ENCODE measurements around the gene UQCC2. TPM values are rescaled to one million over a fixed set of nuclear protein-coding genes. Genes with fewer than 3 reads are reported as not detected.

UQCC2 gene
- total and polyA plus RNA-seq, 4 donors: 6.8 to 75.9 (median 22.4) TPM

DNA sequence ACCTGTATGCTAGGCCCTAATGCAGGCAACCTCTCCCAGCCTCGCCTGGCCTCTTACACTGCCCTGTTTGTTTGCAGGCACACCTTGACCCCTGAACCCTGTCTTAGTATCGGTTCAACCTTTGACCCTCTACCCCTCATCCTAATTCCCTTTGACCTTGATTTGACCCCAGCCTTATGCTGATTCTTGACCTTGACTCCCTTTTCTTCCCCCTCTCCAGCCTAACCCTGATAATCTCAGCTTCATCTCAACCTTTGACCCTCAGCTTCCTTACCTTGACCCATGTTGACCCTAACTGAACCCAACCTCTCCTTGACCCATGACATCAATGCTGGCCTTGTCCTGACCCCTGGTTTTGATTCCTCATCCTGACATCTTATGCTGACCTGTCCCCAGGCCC, 33.8 kb downstream of the UQCC2 start:
- no peaks in the 10 kb centered on the region for H3K36me3 ChIP-seq (ENCODE audit: control insufficient read depth in 4 of 4, insufficient read depth in 3 of 4, low read depth in 1 of 4, low read length in 3 of 4)
- no peak overlapping the region for H3K27ac ChIP-seq (ENCODE audit: low read depth in 1 of 2, low read length in 2 of 2)
- TF ChIP-seq, protein P1, sequence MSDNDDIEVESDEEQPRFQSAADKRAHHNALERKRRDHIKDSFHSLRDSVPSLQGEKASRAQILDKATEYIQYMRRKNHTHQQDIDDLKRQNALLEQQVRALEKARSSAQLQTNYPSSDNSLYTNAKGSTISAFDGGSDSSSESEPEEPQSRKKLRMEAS (IDR thresholded peaks at IDR 0.05): no peak
- peak; percentile 90 for TF ChIP-seq NR2F2 (IDR thresholded peaks at IDR 0.05)
- TF ChIP-seq, protein P2, sequence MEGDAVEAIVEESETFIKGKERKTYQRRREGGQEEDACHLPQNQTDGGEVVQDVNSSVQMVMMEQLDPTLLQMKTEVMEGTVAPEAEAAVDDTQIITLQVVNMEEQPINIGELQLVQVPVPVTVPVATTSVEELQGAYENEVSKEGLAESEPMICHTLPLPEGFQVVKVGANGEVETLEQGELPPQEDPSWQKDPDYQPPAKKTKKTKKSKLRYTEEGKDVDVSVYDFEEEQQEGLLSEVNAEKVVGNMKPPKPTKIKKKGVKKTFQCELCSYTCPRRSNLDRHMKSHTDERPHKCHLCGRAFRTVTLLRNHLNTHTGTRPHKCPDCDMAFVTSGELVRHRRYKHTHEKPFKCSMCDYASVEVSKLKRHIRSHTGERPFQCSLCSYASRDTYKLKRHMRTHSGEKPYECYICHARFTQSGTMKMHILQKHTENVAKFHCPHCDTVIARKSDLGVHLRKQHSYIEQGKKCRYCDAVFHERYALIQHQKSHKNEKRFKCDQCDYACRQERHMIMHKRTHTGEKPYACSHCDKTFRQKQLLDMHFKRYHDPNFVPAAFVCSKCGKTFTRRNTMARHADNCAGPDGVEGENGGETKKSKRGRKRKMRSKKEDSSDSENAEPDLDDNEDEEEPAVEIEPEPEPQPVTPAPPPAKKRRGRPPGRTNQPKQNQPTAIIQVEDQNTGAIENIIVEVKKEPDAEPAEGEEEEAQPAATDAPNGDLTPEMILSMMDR (IDR thresholded peaks at IDR 0.05; ENCODE audit: low read depth, low read length, missing input control): no peak
- TF ChIP-seq, protein P3, sequence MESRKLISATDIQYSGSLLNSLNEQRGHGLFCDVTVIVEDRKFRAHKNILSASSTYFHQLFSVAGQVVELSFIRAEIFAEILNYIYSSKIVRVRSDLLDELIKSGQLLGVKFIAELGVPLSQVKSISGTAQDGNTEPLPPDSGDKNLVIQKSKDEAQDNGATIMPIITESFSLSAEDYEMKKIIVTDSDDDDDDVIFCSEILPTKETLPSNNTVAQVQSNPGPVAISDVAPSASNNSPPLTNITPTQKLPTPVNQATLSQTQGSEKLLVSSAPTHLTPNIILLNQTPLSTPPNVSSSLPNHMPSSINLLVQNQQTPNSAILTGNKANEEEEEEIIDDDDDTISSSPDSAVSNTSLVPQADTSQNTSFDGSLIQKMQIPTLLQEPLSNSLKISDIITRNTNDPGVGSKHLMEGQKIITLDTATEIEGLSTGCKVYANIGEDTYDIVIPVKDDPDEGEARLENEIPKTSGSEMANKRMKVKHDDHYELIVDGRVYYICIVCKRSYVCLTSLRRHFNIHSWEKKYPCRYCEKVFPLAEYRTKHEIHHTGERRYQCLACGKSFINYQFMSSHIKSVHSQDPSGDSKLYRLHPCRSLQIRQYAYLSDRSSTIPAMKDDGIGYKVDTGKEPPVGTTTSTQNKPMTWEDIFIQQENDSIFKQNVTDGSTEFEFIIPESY (IDR thresholded peaks at IDR 0.05): no peak
- TF ChIP-seq FOXA2 (IDR thresholded peaks at IDR 0.05): no peak
- no peaks in the 10 kb centered on the region for H3K4me1 ChIP-seq (ENCODE audit: control insufficient read depth in 4 of 4, insufficient read depth in 4 of 4, low read length in 3 of 4)
- H3K9ac ChIP-seq (ENCODE audit: low read depth in 1 of 2, low read length in 2 of 2): no peak overlapping the region
- no peaks in the 10 kb centered on the region for H3K9me3 ChIP-seq (ENCODE audit: control insufficient read depth in 4 of 4, low read length in 3 of 4)
- no peak for DNase-seq (ENCODE audit: low spot score)
- WGBS: 87% methylated on average over 2 of the region's 2 CpGs
- H3K27me3 ChIP-seq (ENCODE audit: control insufficient read depth in 4 of 4, insufficient read depth in 4 of 4, low read length in 3 of 4): no peaks in the 10 kb centered on the region
- no peak overlapping the region for H3K4me3 ChIP-seq (ENCODE audit: low read depth in 1 of 3, low read length in 3 of 3)

DNA sequence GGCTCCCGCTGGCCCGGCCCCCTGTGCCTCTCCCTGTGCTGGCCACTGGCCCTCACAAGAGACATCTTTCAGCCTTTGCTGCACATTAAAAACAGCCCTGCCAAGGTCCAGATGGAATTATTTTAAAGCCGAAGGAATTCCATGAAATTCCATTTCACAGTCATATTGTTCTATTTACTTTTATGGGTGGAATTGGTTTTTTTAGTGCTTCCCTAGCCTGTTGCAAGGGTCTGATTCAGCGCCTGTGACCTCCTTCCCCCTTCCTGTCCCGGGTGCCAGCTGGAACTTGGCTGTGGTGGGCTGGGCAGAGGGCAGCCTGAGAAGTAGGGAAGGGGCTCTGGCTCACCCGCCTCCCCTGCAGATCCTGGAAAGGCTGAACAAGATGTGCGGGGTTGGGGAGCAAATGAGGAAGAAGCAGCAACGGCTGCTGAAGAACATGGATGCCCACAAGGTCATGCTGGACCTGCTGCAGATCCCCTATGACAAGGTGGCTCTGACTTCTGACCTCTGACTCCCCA, 34.3 kb downstream of the UQCC2 start:
- H3K36me3 ChIP-seq (ENCODE audit: control insufficient read depth in 4 of 4, insufficient read depth in 3 of 4, low read depth in 1 of 4, low read length in 3 of 4): no peaks in the 10 kb centered on the region
- WGBS: 87% methylated on average over 8 of the region's 8 CpGs
- TF ChIP-seq, protein P4, sequence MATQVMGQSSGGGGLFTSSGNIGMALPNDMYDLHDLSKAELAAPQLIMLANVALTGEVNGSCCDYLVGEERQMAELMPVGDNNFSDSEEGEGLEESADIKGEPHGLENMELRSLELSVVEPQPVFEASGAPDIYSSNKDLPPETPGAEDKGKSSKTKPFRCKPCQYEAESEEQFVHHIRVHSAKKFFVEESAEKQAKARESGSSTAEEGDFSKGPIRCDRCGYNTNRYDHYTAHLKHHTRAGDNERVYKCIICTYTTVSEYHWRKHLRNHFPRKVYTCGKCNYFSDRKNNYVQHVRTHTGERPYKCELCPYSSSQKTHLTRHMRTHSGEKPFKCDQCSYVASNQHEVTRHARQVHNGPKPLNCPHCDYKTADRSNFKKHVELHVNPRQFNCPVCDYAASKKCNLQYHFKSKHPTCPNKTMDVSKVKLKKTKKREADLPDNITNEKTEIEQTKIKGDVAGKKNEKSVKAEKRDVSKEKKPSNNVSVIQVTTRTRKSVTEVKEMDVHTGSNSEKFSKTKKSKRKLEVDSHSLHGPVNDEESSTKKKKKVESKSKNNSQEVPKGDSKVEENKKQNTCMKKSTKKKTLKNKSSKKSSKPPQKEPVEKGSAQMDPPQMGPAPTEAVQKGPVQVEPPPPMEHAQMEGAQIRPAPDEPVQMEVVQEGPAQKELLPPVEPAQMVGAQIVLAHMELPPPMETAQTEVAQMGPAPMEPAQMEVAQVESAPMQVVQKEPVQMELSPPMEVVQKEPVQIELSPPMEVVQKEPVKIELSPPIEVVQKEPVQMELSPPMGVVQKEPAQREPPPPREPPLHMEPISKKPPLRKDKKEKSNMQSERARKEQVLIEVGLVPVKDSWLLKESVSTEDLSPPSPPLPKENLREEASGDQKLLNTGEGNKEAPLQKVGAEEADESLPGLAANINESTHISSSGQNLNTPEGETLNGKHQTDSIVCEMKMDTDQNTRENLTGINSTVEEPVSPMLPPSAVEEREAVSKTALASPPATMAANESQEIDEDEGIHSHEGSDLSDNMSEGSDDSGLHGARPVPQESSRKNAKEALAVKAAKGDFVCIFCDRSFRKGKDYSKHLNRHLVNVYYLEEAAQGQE (IDR thresholded peaks at IDR 0.05): no peak
- TF ChIP-seq SP1 (IDR thresholded peaks at IDR 0.05) (no peak), TAF1 (conservative IDR thresholded peaks at IDR 0.05) (no peak), FOXA2 (IDR thresholded peaks at IDR 0.05) (no peak), GABPA (IDR thresholded peaks at IDR 0.05 in 1 of 2, conservative IDR thresholded peaks at IDR 0.05 in 1 of 2) (no peak)
- TF ChIP-seq, protein P2 (IDR thresholded peaks at IDR 0.05; ENCODE audit: low read depth, low read length, missing input control): no peak
- H3K27me3 ChIP-seq (ENCODE audit: control insufficient read depth in 4 of 4, insufficient read depth in 4 of 4, low read length in 3 of 4): no peaks in the 10 kb centered on the region
- H3K4me3 ChIP-seq (ENCODE audit: low read depth in 1 of 3, low read length in 3 of 3): no peak overlapping the region
- H3K9me3 ChIP-seq (ENCODE audit: control insufficient read depth in 4 of 4, low read length in 3 of 4): no peaks in the 10 kb centered on the region
- H3K4me1 ChIP-seq (ENCODE audit: control insufficient read depth in 4 of 4, insufficient read depth in 4 of 4, low read length in 3 of 4): no peaks in the 10 kb centered on the region
- no peak for DNase-seq (ENCODE audit: low spot score)
- no peak overlapping the region for H3K9ac ChIP-seq (ENCODE audit: low read depth in 1 of 2, low read length in 2 of 2)
- no peak overlapping the region for H3K27ac ChIP-seq (ENCODE audit: low read depth in 1 of 2, low read length in 2 of 2)

Data from liver (tissue), 9 donors.